ENCODE measurements around the gene HAVCR2.

- TF ChIP-seq ZNF609 (CRISPR knock-in tag; IDR thresholded peaks at IDR 0.05; ENCODE audit: borderline replicate concordance) (no peak), ZMYM2 (CRISPR knock-in tag; IDR thresholded peaks at IDR 0.05) (no peak), NKX3-1 (CRISPR knock-in tag; IDR thresholded peaks at IDR 0.05) (no peak), FOXC1 (CRISPR knock-in tag; IDR thresholded peaks at IDR 0.05; ENCODE audit: borderline replicate concordance) (no peak), ZEB1 (IDR thresholded peaks at IDR 0.05; ENCODE audit: insufficient replicate concordance, low read depth) (no peak), ZFP36 (IDR thresholded peaks at IDR 0.05; ENCODE audit: borderline replicate concordance, low read depth, low read length, partially characterized antibody) (no peak), EZH2 (conservative IDR thresholded peaks at IDR 0.05; ENCODE audit: low read depth, low read length) (no peak), MTA3 (CRISPR knock-in tag; IDR thresholded peaks at IDR 0.05) (no peak), ZNF282 (IDR thresholded peaks at IDR 0.05; ENCODE audit: partially characterized antibody) (no peak), POLR2AphosphoS5 (IDR thresholded peaks at IDR 0.05; ENCODE audit: low read depth, low read length) (no peak), TCF12 (IDR thresholded peaks at IDR 0.05) (no peak), TCF12 (CRISPR knock-in tag; IDR thresholded peaks at IDR 0.05) (no peak), BCLAF1 (IDR thresholded peaks at IDR 0.05) (no peak), NR2F6 (IDR thresholded peaks at IDR 0.05) (no peak), NR2F6 (CRISPR knock-in tag; IDR thresholded peaks at IDR 0.05) (no peak)
- TF ChIP-seq, protein P1, sequence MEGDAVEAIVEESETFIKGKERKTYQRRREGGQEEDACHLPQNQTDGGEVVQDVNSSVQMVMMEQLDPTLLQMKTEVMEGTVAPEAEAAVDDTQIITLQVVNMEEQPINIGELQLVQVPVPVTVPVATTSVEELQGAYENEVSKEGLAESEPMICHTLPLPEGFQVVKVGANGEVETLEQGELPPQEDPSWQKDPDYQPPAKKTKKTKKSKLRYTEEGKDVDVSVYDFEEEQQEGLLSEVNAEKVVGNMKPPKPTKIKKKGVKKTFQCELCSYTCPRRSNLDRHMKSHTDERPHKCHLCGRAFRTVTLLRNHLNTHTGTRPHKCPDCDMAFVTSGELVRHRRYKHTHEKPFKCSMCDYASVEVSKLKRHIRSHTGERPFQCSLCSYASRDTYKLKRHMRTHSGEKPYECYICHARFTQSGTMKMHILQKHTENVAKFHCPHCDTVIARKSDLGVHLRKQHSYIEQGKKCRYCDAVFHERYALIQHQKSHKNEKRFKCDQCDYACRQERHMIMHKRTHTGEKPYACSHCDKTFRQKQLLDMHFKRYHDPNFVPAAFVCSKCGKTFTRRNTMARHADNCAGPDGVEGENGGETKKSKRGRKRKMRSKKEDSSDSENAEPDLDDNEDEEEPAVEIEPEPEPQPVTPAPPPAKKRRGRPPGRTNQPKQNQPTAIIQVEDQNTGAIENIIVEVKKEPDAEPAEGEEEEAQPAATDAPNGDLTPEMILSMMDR (CRISPR knock-in tag; IDR thresholded peaks at IDR 0.05) = no peak
Observed at GRCh38 chr5:157121709-157122108, 12.9 kb upstream of the HAVCR2 start.

Measured in HepG2 (cell line).